Epithelial cell of esophagus (primary cell): ENCODE data around the gene SHMT2.
A peak's percentile ranks its signal among the peaks of the same experiment; 100 is the strongest.
"Not testable (repeated sequence)": the region's sequence is repeated elsewhere in the genome, so short reads cannot be mapped to it uniquely, and the experiment has no call there.

Experiments used
- DNase-seq: peaks from one replicate; pipeline ENCODE4 v3.0.0; 2010; ENCODE audit warnings: low read depth
- H3K4me3 ChIP-seq: 2 replicates; pipeline ENCODE4 v1.5.1; 2011; ENCODE audit warnings: mild to moderate bottlenecking, low read length, control low read depth
- CTCF ChIP-seq: IDR thresholded peaks from 2 replicates; pipeline ENCODE4 v1.5.1; 2011; ENCODE audit warnings: low read depth, mild to moderate bottlenecking, low read length, control low read depth, inconsistent platforms; ENCODE audit not compliant: insufficient read depth; ENCODE audit errors: missing control alignments

The SHMT2 gene

GRCh38 chr12:57266681-57267080 lies 37.2 kb downstream of the SHMT2 start:
- H3K4me3 ChIP-seq, result no peak overlapping the region
- TF ChIP-seq CTCF, result no peak

DNA sequence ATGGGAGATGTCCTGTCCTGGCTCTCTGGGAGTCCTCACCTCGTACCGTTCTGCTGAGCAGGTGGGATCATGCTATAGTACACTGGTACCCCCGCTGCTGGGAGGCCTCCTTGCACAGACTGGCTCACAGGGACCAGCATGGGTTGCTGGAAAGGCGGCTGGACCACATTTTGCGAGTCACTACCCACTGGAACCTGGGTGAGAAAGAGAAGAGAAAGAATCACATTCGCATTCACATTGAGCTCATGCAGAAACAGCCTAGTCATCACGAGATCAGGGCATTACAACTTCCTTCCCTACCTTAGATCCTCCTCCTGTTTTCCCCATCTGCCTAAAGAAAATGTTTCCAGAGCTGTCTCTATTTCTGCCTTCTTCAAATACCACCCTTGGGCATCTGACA lies 38.8 kb downstream of the SHMT2 start:
- H3K4me3 ChIP-seq, result no peak overlapping the region
- TF ChIP-seq CTCF, result no peak
- DNase-seq, result peak; percentile 18

More at GRCh38 chr12:57266681-57267080, 37.2 kb downstream of the SHMT2 start:
- no peak for DNase-seq

DNA sequence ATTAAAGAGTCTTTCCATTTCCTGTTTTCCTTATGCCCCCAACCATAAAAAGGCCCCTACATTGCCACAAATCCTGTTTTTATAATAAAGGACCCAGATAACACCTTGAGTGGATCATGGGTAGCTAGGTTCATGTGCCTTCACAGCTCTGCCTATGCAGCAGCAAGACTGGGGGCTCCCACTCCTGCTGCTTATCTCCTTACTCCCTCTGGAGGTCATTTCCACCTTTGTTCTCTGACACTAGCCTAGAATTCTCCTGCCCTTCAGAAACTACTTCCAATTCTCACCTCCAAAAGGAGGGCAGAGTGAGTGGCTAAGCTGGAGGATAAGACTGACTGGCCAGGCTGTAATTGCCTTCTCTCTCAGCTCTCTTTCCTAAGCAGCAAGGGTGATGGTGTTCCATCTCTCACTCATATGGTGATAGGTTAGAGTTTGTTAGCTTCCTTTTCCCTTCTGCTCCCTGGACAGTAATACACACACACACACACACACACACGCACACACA lies 41.5 kb downstream of the SHMT2 start:
- TF ChIP-seq CTCF, result no peak
- DNase-seq, result no peak
- H3K4me3 ChIP-seq, result no peak overlapping the region

GRCh38 chr12:57272337-57273151 lies 43.0 kb downstream of the SHMT2 start:
- no peak for TF ChIP-seq CTCF
- no peak for DNase-seq
- H3K4me3 ChIP-seq, result no peak overlapping the region

GRCh38 chr12:57273516-57273915 lies 44.0 kb downstream of the SHMT2 start:
- DNase-seq, result no peak
- H3K4me3 ChIP-seq, result no peak overlapping the region
- no peak for TF ChIP-seq CTCF

DNA sequence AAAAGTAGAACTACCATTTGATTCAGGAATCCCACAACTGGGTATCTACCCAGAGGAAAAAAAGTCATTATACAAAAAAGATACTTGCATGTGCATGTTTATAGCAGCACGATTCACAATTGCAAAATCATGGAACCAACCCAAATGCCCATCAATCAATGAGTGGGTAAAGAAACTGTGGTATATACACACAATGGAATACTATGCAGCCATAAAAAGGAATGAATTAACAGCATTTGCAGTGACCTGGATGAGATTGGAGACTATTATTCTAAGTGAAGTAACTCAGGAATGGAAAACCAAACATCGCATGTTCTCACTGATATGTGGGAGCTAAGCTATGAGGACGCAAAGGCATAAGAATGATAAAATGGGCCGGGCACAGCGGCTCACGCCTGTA lies 46.7 kb downstream of the SHMT2 start:
- not testable (repeated sequence) for DNase-seq, H3K4me3 ChIP-seq

DNA sequence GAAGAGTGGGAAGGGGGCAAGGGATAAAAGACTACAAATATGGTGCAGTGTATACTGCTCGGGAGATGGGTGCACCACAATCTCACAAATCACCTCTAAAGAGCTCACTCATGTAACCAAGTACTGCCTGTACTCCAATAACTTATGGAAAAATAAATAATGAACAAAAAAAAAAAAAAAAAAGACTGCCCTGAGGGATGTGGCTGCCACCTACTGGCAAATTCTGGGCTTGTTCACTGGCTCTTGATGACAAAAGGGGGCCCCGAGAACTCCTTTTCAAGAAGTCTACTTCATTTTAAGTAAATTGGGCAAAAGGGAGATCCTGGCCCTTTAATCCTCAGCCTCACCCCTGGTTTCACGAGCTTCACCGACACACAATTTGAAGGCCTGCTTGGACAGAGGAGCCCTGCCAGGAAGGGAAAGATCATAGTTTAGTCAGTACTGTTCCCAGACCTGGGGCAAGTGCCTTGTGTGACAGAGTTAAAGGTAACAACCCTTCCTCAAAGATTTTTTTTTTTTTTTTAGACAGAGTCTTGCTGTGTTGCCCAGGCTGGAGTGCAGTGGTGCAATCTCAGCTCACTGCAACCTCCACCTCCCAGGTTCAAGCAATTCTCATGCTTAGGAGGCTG lies 47.5 kb downstream of the SHMT2 start:
- no peak overlapping the region for H3K4me3 ChIP-seq
- peak; percentile 16 for TF ChIP-seq CTCF
- DNase-seq, result peak; percentile 16
